HFF-Myc (cell line): Measurements from ENCODE around the gene CCDC188.

Experiments
- DNase-seq: peaks from one replicate; pipeline ENCODE4 v3.0.0-alpha.2; 2011; ENCODE audit warnings: low read depth; ENCODE audit errors: extremely low read depth
- H3K4me3 ChIP-seq: replicated peaks from 2 replicates; pipeline ENCODE4 v1.5.1; 2011; ENCODE audit warnings: low read depth, mild to moderate bottlenecking, control low read depth, low read length
- TF ChIP-seq, protein P1 (sequence below): IDR thresholded peaks from 2 replicates; pipeline ENCODE4 v1.5.1; 2012; ENCODE audit warnings: mild to moderate bottlenecking, low read depth, low read length, control low read depth; ENCODE audit errors: missing control alignments

CCDC188 gene

DNA sequence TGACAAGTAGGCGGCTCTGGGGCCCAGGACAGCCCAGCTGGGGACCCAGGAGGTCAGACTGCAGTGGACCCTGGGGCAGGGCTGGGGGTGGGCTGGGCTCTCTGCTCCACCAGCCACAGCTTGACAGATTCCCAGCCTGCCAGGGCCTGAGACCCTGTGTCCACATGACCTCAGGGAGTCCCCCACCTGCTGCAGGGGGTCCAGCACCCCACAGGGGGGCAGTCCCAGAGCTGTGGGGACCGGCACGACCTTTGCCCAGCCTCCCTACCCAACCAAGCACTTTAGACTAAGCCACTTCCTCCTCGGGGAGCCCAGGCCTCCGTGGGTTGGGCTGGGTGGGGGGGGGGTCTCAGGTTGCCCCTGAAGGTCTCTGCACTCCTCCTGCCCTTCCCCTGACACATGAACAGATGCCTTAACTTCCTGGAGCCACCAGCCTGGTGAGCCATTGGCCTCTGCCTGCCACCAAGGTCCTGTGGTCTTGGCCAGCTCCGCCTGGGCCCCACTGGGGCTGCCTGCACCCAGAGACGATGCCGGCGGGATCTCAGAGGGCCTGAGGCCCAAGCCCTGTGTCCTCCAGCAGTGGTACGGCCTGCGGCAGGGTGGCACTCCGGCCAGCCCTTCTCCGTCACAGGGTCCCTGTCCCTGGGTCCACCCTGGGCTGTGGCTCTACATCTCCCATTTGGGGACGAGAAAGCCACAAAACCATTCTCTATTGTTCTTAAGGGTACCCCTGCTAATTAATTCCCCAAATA is 3.4 kb downstream of the CCDC188 start:
- TF ChIP-seq, protein P1, sequence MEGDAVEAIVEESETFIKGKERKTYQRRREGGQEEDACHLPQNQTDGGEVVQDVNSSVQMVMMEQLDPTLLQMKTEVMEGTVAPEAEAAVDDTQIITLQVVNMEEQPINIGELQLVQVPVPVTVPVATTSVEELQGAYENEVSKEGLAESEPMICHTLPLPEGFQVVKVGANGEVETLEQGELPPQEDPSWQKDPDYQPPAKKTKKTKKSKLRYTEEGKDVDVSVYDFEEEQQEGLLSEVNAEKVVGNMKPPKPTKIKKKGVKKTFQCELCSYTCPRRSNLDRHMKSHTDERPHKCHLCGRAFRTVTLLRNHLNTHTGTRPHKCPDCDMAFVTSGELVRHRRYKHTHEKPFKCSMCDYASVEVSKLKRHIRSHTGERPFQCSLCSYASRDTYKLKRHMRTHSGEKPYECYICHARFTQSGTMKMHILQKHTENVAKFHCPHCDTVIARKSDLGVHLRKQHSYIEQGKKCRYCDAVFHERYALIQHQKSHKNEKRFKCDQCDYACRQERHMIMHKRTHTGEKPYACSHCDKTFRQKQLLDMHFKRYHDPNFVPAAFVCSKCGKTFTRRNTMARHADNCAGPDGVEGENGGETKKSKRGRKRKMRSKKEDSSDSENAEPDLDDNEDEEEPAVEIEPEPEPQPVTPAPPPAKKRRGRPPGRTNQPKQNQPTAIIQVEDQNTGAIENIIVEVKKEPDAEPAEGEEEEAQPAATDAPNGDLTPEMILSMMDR, result no peak
- no peak overlapping the region for H3K4me3 ChIP-seq
- no peak for DNase-seq

DNA sequence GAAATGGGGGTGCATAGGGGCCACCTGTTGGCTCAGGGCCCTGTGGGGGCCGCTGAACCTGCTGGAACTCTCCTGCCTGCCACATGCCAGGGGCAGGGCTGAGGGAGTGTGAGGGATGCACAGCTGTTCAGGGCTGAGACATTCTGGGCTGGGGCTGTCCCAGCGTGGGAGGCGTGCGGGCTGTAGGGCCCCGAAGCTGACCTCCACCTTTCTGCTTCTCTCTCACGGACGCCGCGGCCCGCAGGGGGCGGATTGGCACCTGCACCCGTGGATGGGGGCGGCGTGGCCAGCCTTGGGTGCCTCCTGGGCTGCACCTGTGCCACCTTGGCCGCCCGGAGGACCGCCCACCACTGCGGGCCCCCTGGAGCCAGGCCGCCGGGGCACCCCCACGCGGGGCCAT is 4.1 kb downstream of the CCDC188 start:
- no peak for DNase-seq
- TF ChIP-seq, protein P1, result no peak
- no peak overlapping the region for H3K4me3 ChIP-seq

DNA sequence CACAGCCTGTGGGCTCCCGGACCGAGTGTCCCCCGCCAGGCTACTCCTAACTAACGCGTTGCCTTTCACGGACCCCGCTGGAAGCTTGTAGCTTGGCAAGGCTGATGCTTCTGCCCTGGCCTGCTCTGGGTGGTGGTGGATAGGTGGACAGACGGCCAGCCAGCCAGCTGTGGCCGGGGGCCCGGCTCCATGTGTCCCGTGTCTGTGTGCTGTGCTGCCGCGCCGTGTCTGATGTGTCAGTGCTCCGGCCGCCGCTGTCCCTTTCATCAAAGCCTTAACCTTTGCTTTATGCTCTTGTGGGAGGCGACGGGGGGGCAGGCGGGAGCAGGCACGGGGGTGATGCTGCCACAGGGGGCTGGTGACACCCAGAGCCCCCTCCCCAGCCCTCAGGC is 5.0 kb downstream of the CCDC188 start:
- no peak overlapping the region for H3K4me3 ChIP-seq
- no peak for DNase-seq
- TF ChIP-seq, protein P1, result no peak

DNA sequence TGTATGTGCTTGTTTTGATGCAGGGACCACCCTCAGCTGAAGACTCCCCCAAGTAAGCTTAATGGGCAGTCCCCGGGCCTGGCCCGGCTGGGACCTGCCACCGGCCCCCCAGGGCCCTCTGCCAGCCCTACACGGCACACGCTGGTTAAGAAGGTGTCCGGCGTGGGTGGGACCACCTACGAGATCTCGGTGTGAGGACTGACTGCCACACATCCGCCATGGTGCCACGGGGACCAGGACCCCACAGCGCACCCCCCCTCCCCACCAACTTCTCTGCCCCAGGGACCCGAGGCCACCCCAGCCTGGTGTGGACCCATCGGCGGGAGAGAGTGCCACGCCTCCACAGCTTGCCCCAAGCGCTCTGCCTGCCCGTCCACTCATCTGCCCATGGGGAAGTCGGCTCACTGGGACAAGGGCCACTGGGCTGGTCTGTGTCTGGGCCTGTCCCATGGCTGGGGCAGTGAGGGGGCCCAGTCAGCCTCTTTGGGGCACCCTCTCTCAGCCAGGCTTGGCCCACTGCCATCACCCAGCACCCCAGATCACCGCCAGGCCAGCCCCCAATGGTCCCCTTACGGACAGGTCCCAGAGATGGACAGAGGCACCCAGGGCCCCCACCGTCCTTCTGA is 5.5 kb downstream of the CCDC188 start:
- no peak overlapping the region for H3K4me3 ChIP-seq
- DNase-seq, result no peak
- TF ChIP-seq, protein P1, result no peak

DNA sequence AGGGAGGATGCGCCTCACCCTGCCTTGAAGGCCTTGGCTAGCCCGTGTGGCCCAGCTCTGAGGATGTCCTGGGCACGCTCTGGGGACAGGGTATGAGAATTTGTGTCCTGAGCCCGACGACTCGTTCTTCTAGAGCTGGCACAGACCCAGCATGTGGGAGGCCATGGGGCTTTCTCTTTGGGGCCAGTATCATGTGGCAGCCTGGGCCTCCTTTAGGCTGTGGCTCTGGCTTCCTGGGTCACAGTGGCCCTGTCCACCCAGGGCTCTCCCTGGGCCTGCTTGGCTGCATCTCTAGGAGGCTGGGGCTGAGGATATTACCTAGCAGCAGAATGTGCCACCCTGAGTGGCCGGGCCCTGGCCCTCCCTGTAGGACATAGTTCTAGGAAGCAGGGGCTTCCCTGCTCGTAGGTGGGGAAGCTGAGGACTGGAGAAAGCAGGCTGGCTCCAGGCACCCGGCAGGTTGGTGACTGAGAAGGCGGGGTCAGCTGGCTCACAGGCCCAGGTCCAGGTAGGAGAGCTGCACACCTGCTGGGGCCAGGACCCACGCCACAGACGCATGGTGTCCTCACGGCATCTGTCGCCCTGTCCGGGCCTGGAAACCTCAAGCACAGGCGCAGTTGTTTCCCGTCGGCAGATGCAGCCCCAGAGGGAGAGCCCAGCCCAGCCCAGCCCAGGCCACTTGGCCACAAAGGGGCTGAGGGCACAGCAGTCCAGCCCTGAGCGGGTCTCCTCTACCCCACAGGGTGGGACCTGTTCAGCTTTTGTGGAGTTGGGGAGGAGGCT is 6.8 kb downstream of the CCDC188 start:
- TF ChIP-seq, protein P1, result no peak
- no peak overlapping the region for H3K4me3 ChIP-seq
- DNase-seq, result no peak

DNA sequence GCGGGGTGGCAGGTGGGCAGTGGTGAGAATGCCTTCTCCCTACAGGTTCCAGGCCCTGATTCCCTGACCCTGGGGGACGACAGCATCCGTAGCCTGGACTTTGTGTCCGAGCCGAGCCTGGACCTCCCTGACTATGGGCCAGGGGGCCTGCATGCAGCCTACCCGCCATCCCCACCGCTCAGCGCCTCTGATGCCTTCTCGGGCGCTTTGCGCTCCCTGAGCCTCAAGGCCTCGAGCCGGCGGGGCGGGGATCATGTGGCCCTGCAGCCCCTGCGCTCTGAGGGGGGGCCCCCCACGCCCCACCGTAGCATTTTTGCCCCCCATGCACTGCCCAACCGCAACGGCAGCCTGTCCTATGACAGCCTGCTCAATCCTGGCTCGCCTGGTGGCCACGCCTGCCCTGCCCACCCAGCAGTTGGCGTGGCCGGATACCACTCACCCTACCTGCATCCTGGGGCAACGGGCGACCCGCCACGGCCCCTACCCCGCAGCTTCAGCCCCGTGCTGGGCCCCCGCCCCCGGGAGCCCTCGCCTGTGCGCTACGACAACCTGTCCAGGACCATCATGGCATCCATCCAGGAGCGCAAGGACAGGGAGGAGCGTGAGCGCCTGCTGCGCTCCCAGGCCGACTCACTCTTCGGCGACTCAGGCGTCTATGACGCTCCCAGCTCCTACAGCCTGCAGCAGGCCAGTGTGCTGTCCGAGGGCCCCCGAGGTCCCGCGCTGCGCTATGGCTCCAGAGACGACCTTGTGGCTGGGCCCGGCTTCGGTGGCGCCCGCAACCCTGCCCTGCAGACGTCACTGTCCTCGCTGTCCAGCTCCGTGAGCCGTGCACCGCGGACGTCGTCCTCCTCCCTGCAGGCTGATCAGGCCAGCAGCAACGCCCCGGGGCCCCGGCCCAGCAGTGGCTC is 7.9 kb downstream of the CCDC188 start:
- DNase-seq, result no peak
- TF ChIP-seq, protein P1, result no peak
- no peak overlapping the region for H3K4me3 ChIP-seq
